MM.1S (cell line): ENCODE results near the gene TCF7L2.

ENCODE experiments used
- DNase-seq: peaks from one replicate; pipeline ENCODE4 v3.0.0-alpha.2; 2015
- H2AFZ ChIP-seq: fragments of 300-600 bp; sonication (generic); 2 replicates; pipeline ENCODE4 v1.6.0; 2016; ENCODE audit warnings: antibody characterized with exemption, low read length
- H3F3A ChIP-seq: fragments of 300-600 bp; sonication (generic); 2 replicates; pipeline ENCODE4 v1.6.1; 2016; ENCODE audit warnings: mild to moderate bottlenecking, antibody characterized with exemption, low read length, moderate library complexity, mixed read lengths; ENCODE audit not compliant: insufficient read depth
- H3K27ac ChIP-seq: fragments of 300-600 bp; sonication (generic); 2 replicates; pipeline ENCODE4 v1.5.1; 2016; ENCODE audit warnings: mild to moderate bottlenecking, low read length
- H3K27me3 ChIP-seq: fragments of 300-600 bp; sonication (generic); replicated peaks from 2 replicates; pipeline ENCODE4 v1.6.0; 2016; ENCODE audit warnings: low read length; ENCODE audit not compliant: insufficient read depth
- H3K36me3 ChIP-seq: fragments of 300-600 bp; sonication (generic); replicated peaks from 2 replicates; pipeline ENCODE4 v1.6.1; 2016; ENCODE audit warnings: mild to moderate bottlenecking, low read length, mixed read lengths; ENCODE audit not compliant: insufficient read depth
- H3K4me1 ChIP-seq: fragments of 300-600 bp; sonication (generic); 2 replicates; pipeline ENCODE4 v1.6.1; 2016; ENCODE audit warnings: low read length, mixed read lengths
- H3K4me2 ChIP-seq: fragments of 300-600 bp; sonication (generic); 2 replicates; pipeline ENCODE4 v1.6.0; 2016; ENCODE audit warnings: low read depth, low read length
- H3K4me3 ChIP-seq: fragments of 300-600 bp; sonication (generic); 2 replicates; pipeline ENCODE4 v1.5.1; 2016; ENCODE audit warnings: low read length, mixed read lengths
- H3K79me2 ChIP-seq: fragments of 300-600 bp; sonication (generic); 2 replicates; pipeline ENCODE4 v1.6.1; 2016; ENCODE audit warnings: mixed run types, low read length, mixed read lengths
- H3K9ac ChIP-seq: fragments of 300-600 bp; sonication (generic); 2 replicates; pipeline ENCODE4 v1.6.1; 2016; ENCODE audit warnings: low read length, mixed read lengths
- H3K9me2 ChIP-seq: fragments of 300-600 bp; sonication (generic); replicated peaks from 2 replicates; pipeline ENCODE4 v1.6.1; 2016; ENCODE audit warnings: mild to moderate bottlenecking, low read length, mixed read lengths; ENCODE audit not compliant: insufficient read depth
- H3K9me3 ChIP-seq: fragments of 300-600 bp; sonication (generic); replicated peaks from 2 replicates; pipeline ENCODE4 v1.6.1; 2016; ENCODE audit warnings: mild to moderate bottlenecking, low read length, mixed read lengths; ENCODE audit not compliant: insufficient read depth
- H4K20me1 ChIP-seq: fragments of 300-600 bp; sonication (generic); 2 replicates; pipeline ENCODE4 v1.6.1; 2016; ENCODE audit warnings: mild to moderate bottlenecking, low read length, moderate library complexity, mixed read lengths; ENCODE audit not compliant: insufficient read depth
- EZH2 ChIP-seq: fragments of 300-600 bp; sonication (generic); optimal IDR thresholded peaks from 2 replicates; pipeline ENCODE3; 2017; ENCODE audit warnings: low read depth, mild to moderate bottlenecking, antibody characterized with exemption, low read length, mixed read lengths
- EZH2phosphoT487 ChIP-seq: fragments of 300-600 bp; sonication (generic); IDR thresholded peaks from 2 replicates; pipeline ENCODE4 v1.6.1; 2018; ENCODE audit warnings: antibody characterized with exemption, low read length
- TF ChIP-seq, protein P1 (sequence below): fragments of 300-600 bp; sonication (generic); IDR thresholded peaks from 2 replicates; pipeline ENCODE4 v1.5.1; 2016; ENCODE audit warnings: antibody characterized with exemption, low read length, mixed read lengths

TCF7L2 gene

GRCh38 chr10:113153493-113154102 lies 203.6 kb downstream of the TCF7L2 start:
- no peaks in the 10 kb centered on the region for H3K36me3 ChIP-seq
- H3K27ac ChIP-seq: no peak overlapping the region
- H3K4me1 ChIP-seq: no peaks in the 10 kb centered on the region
- no peak overlapping the region for H2AFZ ChIP-seq
- H3K4me2 ChIP-seq: no peak overlapping the region
- no peaks in the 10 kb centered on the region for H3K9me3 ChIP-seq
- no peak overlapping the region for H3K4me3 ChIP-seq
- H3K27me3 ChIP-seq: no peaks in the 10 kb centered on the region
- H3K9me2 ChIP-seq: no peaks in the 10 kb centered on the region
- no peaks in the 10 kb centered on the region for H3K79me2 ChIP-seq
- H3F3A ChIP-seq: no peaks in the 10 kb centered on the region
- no peaks in the 10 kb centered on the region for H4K20me1 ChIP-seq
- no peak overlapping the region for H3K9ac ChIP-seq
- no peak for DNase-seq
- TF ChIP-seq, protein P1, sequence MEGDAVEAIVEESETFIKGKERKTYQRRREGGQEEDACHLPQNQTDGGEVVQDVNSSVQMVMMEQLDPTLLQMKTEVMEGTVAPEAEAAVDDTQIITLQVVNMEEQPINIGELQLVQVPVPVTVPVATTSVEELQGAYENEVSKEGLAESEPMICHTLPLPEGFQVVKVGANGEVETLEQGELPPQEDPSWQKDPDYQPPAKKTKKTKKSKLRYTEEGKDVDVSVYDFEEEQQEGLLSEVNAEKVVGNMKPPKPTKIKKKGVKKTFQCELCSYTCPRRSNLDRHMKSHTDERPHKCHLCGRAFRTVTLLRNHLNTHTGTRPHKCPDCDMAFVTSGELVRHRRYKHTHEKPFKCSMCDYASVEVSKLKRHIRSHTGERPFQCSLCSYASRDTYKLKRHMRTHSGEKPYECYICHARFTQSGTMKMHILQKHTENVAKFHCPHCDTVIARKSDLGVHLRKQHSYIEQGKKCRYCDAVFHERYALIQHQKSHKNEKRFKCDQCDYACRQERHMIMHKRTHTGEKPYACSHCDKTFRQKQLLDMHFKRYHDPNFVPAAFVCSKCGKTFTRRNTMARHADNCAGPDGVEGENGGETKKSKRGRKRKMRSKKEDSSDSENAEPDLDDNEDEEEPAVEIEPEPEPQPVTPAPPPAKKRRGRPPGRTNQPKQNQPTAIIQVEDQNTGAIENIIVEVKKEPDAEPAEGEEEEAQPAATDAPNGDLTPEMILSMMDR: no peak
- TF ChIP-seq EZH2phosphoT487 (no peak), EZH2 (no peak)

DNA sequence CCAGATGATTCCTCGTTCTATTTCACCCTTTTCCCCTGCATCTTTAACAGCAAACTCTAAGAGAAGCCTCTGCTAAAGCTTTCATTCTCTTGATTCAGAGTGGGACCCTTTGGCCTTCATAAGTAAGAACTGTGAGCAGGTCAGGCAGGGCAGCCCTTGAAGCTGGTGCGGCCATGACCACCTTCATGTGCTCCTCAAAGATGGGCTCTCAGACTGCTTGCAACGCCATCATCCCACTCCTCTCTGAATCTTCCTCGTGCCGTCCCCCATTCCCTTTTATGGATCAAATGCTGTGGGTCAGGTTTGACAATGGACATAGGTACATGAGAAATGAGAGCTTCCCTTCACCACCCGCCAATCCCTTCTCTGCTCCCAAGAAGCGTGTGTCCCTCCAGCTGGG lies 207.4 kb downstream of the TCF7L2 start:
- no peak for DNase-seq
- Histone ChIP-seq H3K27ac (no peak overlapping the region), H3K4me2 (no peak overlapping the region), H3K9me3 (no peaks in the 10 kb centered on the region), H3K27me3 (no peaks in the 10 kb centered on the region), H3K4me1 (no peaks in the 10 kb centered on the region), H3K9me2 (no peaks in the 10 kb centered on the region), H2AFZ (no peak overlapping the region), H3K4me3 (no peak overlapping the region), H3F3A (no peaks in the 10 kb centered on the region), H3K79me2 (no peaks in the 10 kb centered on the region), H4K20me1 (no peaks in the 10 kb centered on the region), H3K9ac (no peak overlapping the region), H3K36me3 (no peaks in the 10 kb centered on the region)
- TF ChIP-seq, protein P1: no peak
- TF ChIP-seq EZH2phosphoT487 (no peak), EZH2 (no peak)

DNA sequence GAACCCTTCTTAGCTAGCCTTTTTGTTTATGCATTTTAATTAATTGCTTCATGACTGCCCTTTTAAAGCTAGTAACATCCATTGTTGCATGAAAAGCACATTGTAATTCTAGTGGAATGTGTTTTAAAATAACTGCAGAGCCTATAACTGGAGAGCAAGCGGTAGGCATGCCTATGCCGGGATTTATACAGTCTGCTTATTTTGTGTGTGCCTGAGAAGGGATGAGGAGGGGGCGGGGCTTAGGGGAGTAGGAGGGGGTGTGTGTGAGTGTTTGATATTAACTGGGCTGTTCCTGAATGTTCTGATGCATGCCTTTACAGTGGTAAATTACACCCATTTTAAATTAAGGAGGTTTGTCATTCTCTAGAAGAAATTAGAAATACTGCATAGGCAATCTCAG lies 208.1 kb downstream of the TCF7L2 start:
- Histone ChIP-seq H3K4me3 (no peak overlapping the region), H2AFZ (no peak overlapping the region)
- DNase-seq: no peak

GRCh38 chr10:113159563-113159962 lies 209.5 kb downstream of the TCF7L2 start:
- Histone ChIP-seq H3K4me2 (no peak overlapping the region), H3K9ac (no peak overlapping the region), H3K79me2 (no peaks in the 10 kb centered on the region), H2AFZ (no peak overlapping the region), H3K27ac (no peak overlapping the region), H3K9me3 (no peaks in the 10 kb centered on the region), H3K4me1 (no peaks in the 10 kb centered on the region), H3K4me3 (no peak overlapping the region), H4K20me1 (no peaks in the 10 kb centered on the region), H3K36me3 (no peaks in the 10 kb centered on the region), H3K9me2 (no peaks in the 10 kb centered on the region), H3F3A (no peaks in the 10 kb centered on the region), H3K27me3 (no peaks in the 10 kb centered on the region; the same call in 1 of the 2 replicates)
- no peak for DNase-seq
- TF ChIP-seq, protein P1: no peak
- no peak for TF ChIP-seq EZH2
- TF ChIP-seq EZH2phosphoT487: no peak

More for the DNA sequence above, 208.1 kb downstream of the TCF7L2 start:
- no peaks in the 10 kb centered on the region for H3K36me3 ChIP-seq
- no peak for TF ChIP-seq EZH2
- no peak overlapping the region for H3K27ac ChIP-seq
- H3K27me3 ChIP-seq: no peaks in the 10 kb centered on the region; the same call in 1 of the 2 replicates
- H3K4me2 ChIP-seq: no peak overlapping the region
- no peaks in the 10 kb centered on the region for H3F3A ChIP-seq
- H3K9ac ChIP-seq: no peak overlapping the region
- no peaks in the 10 kb centered on the region for H3K9me3 ChIP-seq
- no peaks in the 10 kb centered on the region for H3K79me2 ChIP-seq
- no peaks in the 10 kb centered on the region for H3K4me1 ChIP-seq
- no peaks in the 10 kb centered on the region for H4K20me1 ChIP-seq
- H3K9me2 ChIP-seq: no peaks in the 10 kb centered on the region
